Activated T-cell treated with anti-CD3 and anti-CD28 coated beads, Interleukin-2, amount 50 U/mL, for 48 hours (primary cell): Measurements from ENCODE around the gene NELFCD.
A peak's percentile ranks its signal among the peaks of the same experiment; 100 is the strongest.
"Not testable (repeated sequence)": the region's sequence is repeated elsewhere in the genome, so short reads cannot be mapped to it uniquely, and the experiment has no call there.

Source experiments
- DNase-seq, 2 experiments: peaks; one replicate each; pipeline ENCODE4 v3.0.0-alpha.2; 2020

Gene NELFCD

GRCh38 chr20:58973866-58974265 is 7.2 kb upstream of the NELFCD start:
- no peak for DNase-seq

GRCh38 chr20:58975353-58975752 is 5.7 kb upstream of the NELFCD start:
- DNase-seq, result no peak

GRCh38 chr20:58976061-58976730 is 4.9 kb upstream of the NELFCD start:
- DNase-seq, result no peak

GRCh38 chr20:58978351-58979190 is 2.5 kb upstream of the NELFCD start:
- no peak for DNase-seq

GRCh38 chr20:58981628-58982364 is 740 bp downstream of the NELFCD start:
- DNase-seq, result peak; percentile 53

GRCh38 chr20:58982406-58983114 is 1.5 kb downstream of the NELFCD start:
- peak in 1 of 2 experiments; percentile 19 for DNase-seq

GRCh38 chr20:58983115-58983468 is 2.0 kb downstream of the NELFCD start:
- not testable (repeated sequence) for DNase-seq

GRCh38 chr20:58984691-58985090 is 3.6 kb downstream of the NELFCD start:
- DNase-seq, result no peak

GRCh38 chr20:58985656-58986055 is 4.6 kb downstream of the NELFCD start:
- no peak for DNase-seq

- DNase-seq, result peak in 1 of 2 experiments; percentile 13
These were observed 5.4 kb downstream of the NELFCD start for GRCh38 chr20:58986286-58986967.

- peak in 1 of 2 experiments; percentile 5 for DNase-seq
These were observed 6.0 kb downstream of the NELFCD start for GRCh38 chr20:58986968-58987517.

- peak in 1 of 2 experiments; percentile 4 for DNase-seq
These were observed 6.9 kb downstream of the NELFCD start for GRCh38 chr20:58987790-58988564.

- peak in 1 of 2 experiments; percentile 7 for DNase-seq
These were observed 7.5 kb downstream of the NELFCD start for GRCh38 chr20:58988565-58988882.

- peak in 1 of 2 experiments; percentile 1 for DNase-seq
These were observed 8.1 kb downstream of the NELFCD start for GRCh38 chr20:58989196-58989595.

- DNase-seq, result peak in 1 of 2 experiments; percentile 11
These were observed 9.8 kb downstream of the NELFCD start for GRCh38 chr20:58990651-58991445.

GRCh38 chr20:58991715-58992114 is 10.7 kb downstream of the NELFCD start:
- DNase-seq, result peak in 1 of 2 experiments; percentile 7

GRCh38 chr20:58992911-58993310 is 11.9 kb downstream of the NELFCD start:
- DNase-seq, result no peak

- no peak for DNase-seq
These were observed 12.5 kb downstream of the NELFCD start for GRCh38 chr20:58993332-58994248.
